RWPE2 (cell line): ENCODE data around the gene GGN.

Experiments
- ATAC-seq: fragments of 200-7000 bp; cut with Tn5 transposase; 3 replicates; pipeline ENCODE4 v1.9.1; 2021; ENCODE audit warnings: low read depth
- DNase-seq: peaks from one replicate; pipeline ENCODE4 v3.0.0-alpha.2; 2020; ENCODE audit warnings: low spot score
- H3K27ac ChIP-seq: fragments of 450-650 bp; 2 replicates; pipeline ENCODE4 v1.5.1; 2017; ENCODE audit warnings: mild to moderate bottlenecking; ENCODE audit not compliant: poor library complexity, severe bottlenecking
- H3K27me3 ChIP-seq: fragments of 250-450 bp; sonication (Bioruptor Pico); 2 replicates; pipeline ENCODE4 v1.5.1; 2021; ENCODE audit warnings: mild to moderate bottlenecking, moderate library complexity; ENCODE audit not compliant: insufficient read depth, poor library complexity, severe bottlenecking
- H3K36me3 ChIP-seq: fragments of 250-450 bp; sonication (Bioruptor Pico); 2 replicates; pipeline ENCODE4 v1.5.1; 2020; ENCODE audit warnings: low read depth, mild to moderate bottlenecking, moderate library complexity
- H3K4me1 ChIP-seq: fragments of 250-450 bp; sonication (Bioruptor Pico); 2 replicates; pipeline ENCODE4 v1.5.1; 2021; ENCODE audit warnings: mild to moderate bottlenecking, moderate library complexity; ENCODE audit not compliant: insufficient read depth, poor library complexity, severe bottlenecking
- H3K4me3 ChIP-seq: fragments of 250-450 bp; sonication (Bioruptor Pico); 2 replicates; pipeline ENCODE4 v1.5.1; 2021; ENCODE audit warnings: mild to moderate bottlenecking, moderate library complexity; ENCODE audit not compliant: severe bottlenecking
- H3K9me3 ChIP-seq: fragments of 250-450 bp; sonication (Bioruptor Pico); 2 replicates; pipeline ENCODE4 v1.5.1; 2021; ENCODE audit warnings: mild to moderate bottlenecking, moderate library complexity; ENCODE audit not compliant: severe bottlenecking
- TF ChIP-seq, protein P1 (sequence below): fragments of 450-650 bp; IDR thresholded peaks from one replicate; pipeline ENCODE4 v1.5.1; 2017; ENCODE audit warnings: mild to moderate bottlenecking, moderate library complexity; ENCODE audit not compliant: poor library complexity, severe bottlenecking

The GGN gene

GRCh38 chr19:38376576-38376975, 11.3 kb downstream of the GGN start:
- Histone ChIP-seq H3K9me3 (no peaks in the 10 kb centered on the region), H3K27ac (no peak overlapping the region), H3K4me3 (no peak overlapping the region), H3K36me3 (peaks cover 54% of the 10 kb centered on the region), H3K4me1 (peaks cover 5% of the 10 kb centered on the region), H3K27me3 (no peaks in the 10 kb centered on the region)
- no peak for DNase-seq
- no peak for ATAC-seq
- TF ChIP-seq, protein P1, sequence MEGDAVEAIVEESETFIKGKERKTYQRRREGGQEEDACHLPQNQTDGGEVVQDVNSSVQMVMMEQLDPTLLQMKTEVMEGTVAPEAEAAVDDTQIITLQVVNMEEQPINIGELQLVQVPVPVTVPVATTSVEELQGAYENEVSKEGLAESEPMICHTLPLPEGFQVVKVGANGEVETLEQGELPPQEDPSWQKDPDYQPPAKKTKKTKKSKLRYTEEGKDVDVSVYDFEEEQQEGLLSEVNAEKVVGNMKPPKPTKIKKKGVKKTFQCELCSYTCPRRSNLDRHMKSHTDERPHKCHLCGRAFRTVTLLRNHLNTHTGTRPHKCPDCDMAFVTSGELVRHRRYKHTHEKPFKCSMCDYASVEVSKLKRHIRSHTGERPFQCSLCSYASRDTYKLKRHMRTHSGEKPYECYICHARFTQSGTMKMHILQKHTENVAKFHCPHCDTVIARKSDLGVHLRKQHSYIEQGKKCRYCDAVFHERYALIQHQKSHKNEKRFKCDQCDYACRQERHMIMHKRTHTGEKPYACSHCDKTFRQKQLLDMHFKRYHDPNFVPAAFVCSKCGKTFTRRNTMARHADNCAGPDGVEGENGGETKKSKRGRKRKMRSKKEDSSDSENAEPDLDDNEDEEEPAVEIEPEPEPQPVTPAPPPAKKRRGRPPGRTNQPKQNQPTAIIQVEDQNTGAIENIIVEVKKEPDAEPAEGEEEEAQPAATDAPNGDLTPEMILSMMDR: no peak

- H3K9me3 ChIP-seq: no peaks in the 10 kb centered on the region
- peaks cover 46% of the 10 kb centered on the region for H3K36me3 ChIP-seq
- ATAC-seq (no peak), DNase-seq (no peak)
- H3K4me3 ChIP-seq: peak overlapping the region; percentile 80
- TF ChIP-seq, protein P1: no peak
- H3K27me3 ChIP-seq: no peaks in the 10 kb centered on the region
- H3K4me1 ChIP-seq: peaks cover 5% of the 10 kb centered on the region
- peak overlapping the region; percentile 62 for H3K27ac ChIP-seq
Measured at GRCh38 chr19:38375748-38376147, 12.1 kb downstream of the GGN start.

DNA sequence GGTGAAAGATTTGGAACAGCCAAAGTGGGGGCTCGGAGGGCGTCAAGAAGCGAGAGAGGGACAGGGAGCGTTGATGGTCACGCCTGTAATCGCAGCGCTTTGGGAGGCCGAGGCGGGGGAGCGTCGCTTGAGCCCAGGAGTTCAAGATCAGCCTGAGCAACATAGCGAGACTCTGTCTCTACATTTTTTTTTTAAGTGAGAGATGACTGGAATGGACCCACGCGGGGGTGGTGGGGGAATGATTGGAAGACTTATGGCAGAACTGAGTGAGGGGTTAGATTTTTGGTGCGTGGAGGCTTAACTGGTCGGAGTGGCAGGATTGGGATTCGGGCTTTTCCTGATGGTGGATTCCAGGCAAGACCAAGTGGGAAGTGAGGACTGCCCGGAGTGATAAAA, 12.7 kb downstream of the GGN start:
- peaks cover 42% of the 10 kb centered on the region for H3K36me3 ChIP-seq
- TF ChIP-seq, protein P1: no peak
- H3K27me3 ChIP-seq: no peaks in the 10 kb centered on the region
- DNase-seq (no peak), ATAC-seq (peak; percentile 13)
- peaks cover 5% of the 10 kb centered on the region for H3K4me1 ChIP-seq
- peak overlapping the region; percentile 62 for H3K27ac ChIP-seq
- no peaks in the 10 kb centered on the region for H3K9me3 ChIP-seq
- H3K4me3 ChIP-seq: peak overlapping the region; percentile 80

DNA sequence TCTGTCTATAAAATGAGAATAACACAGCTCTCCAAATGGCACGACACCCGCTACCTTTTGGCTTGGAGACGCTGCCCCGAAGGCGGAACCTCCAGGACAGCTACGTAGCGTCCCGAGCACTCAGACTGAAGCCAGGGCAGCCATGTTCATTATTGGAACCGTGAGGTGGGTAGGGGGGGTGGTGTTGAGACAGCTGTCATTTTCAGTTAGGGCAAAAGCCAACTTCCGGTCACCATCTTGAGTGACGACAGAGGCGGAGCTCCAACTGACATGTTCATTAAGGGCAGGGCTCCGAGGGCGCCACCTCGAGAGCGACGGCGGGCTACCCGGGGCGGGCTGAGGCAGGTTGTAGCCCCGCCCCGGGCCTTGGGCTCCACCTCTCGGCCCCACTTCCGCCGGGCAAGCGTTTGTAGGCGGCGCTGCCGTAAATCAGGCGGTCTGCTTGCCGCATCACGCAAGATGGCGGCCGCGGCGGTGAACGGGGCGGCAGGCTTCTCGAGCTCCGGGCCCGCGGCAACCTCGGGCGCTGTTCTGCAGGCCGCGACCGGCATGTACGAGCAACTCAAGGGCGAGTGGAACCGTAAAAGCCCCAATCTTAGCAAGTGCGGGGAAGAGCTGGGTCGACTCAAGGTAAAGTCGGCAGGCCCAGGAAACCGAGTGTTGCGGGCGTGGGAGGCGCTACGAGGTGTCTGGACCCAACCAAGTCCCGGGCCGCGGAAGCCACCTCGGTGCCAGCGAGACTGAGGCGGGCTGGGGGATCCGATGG, 13.3 kb downstream of the GGN start, which contains the start of gene PSMD8:
Gene PSMD8 (plus strand): TSS at position 240 of the 766 bp plus-strand sequence. CDS start 31 bp downstream, at position 271.
- ATAC-seq: peak; percentile 94

More for the DNA sequence above, 13.3 kb downstream of the GGN start, which contains the start of gene PSMD8:
- Histone ChIP-seq H3K36me3 (peaks cover 36% of the 10 kb centered on the region), H3K4me1 (peaks cover 5% of the 10 kb centered on the region), H3K27me3 (no peaks in the 10 kb centered on the region), H3K27ac (peak within 1 kb of the TSS; percentile 62), H3K9me3 (no peaks in the 10 kb centered on the region), H3K4me3 (peak within 1 kb of the TSS; percentile 80)
- TF ChIP-seq, protein P1: peak; percentile 39
- DNase-seq: peak; percentile 97
